Gastrocnemius medialis (tissue), 4 donors: ENCODE measurements around the gene ETF1. TPM values are rescaled to one million over a fixed set of nuclear protein-coding genes. Genes with fewer than 3 reads are reported as not detected.

ENCODE experiments used
- ATAC-seq, 2 donors: fragments of 150-250 bp; one replicate each; pipeline ENCODE4 v1.9.1; 2016
- DNase-seq, 2 donors: peaks; one replicate each; pipeline ENCODE4 v3.0.0-alpha.2; 2019
- H3K27ac ChIP-seq, 4 donors: fragments of 200-600 bp; sonication (generic); 1 replicate in 1 of 4; 2 replicates in 3 of 4; pipeline ENCODE4 v1.5.1; 2016 to 2018; ENCODE audit warnings: mild to moderate bottlenecking in 2 of 4, moderate library complexity in 1 of 4
- H3K27me3 ChIP-seq, 3 donors: fragments of 200-600 bp; sonication (generic) in 2 of 3; 1 replicate in 1 of 3; 2 replicates in 2 of 3; pipeline versions ENCODE4 v1.5.1 to v1.6.0; 2016 to 2019; ENCODE audit warnings: mild to moderate bottlenecking in 1 of 3, moderate library complexity in 1 of 3
- H3K36me3 ChIP-seq, 2 donors: fragments of 200-600 bp; sonication (generic) in 1 of 2; one replicate each; pipeline ENCODE4 v1.5.1; 2017 to 2018
- H3K4me1 ChIP-seq, 2 donors: fragments of 200-600 bp; sonication (generic) in 1 of 2; one replicate each; pipeline ENCODE4 v1.5.1; 2016 to 2017; ENCODE audit warnings: mild to moderate bottlenecking in 2 of 2
- H3K4me3 ChIP-seq, 4 donors: fragments of 200-600 bp; sonication (generic) in 3 of 4; 1 replicate in 1 of 4; 2 replicates in 3 of 4; pipeline ENCODE4 v1.5.1; 2016 to 2019; ENCODE audit warnings: mild to moderate bottlenecking in 2 of 4
- H3K9me3 ChIP-seq, 3 donors: fragments of 200-600 bp; sonication (generic) in 2 of 3; 1 replicate in 1 of 3; 2 replicates in 2 of 3; pipeline ENCODE4 v1.5.1; 2016 to 2019
- POLR2A ChIP-seq, 2 donors: fragments of 450-650 bp; IDR thresholded peaks; one replicate each; pipeline ENCODE4 v1.6.1; 2017; ENCODE audit warnings: antibody characterized with exemption in 2 of 2, mild to moderate bottlenecking in 2 of 2, moderate library complexity in 2 of 2
- in situ Hi-C, 4 donors: fragments of 200-750 bp; cut with MboI; loops; one replicate each; pipeline versions ENCODE4 v1.15.0 to v1.8.0; 2017; ENCODE audit warnings: low sequenced_read_pairs in 4 of 4
- intact Hi-C: fragments of 100-400 bp; cut with DNase I; formaldehyde crosslinking; loops from one replicate; pipeline ENCODE4 v1.15.1; 2023; ENCODE audit warnings: low total_unique reads
- total RNA-seq, 4 donors: library from RNA; depleted of rRNA; stranded (reverse); fragments of >200 nt; gene quantifications; one replicate each; pipeline versions ENCODE4 v1.1.0 to v1.2.3, GENCODE V29; 2016
- TF ChIP-seq, protein P1 (sequence below), 5 experiments: fragments of 450-650 bp in 3 of 5; fragments of 200-600 bp in 2 of 5; sonication (generic) in 2 of 5; IDR thresholded peaks in 4 of 5; conservative IDR thresholded peaks in 1 of 5; 1 replicate in 4 of 5; 2 replicates in 1 of 5; pipeline ENCODE4 v1.5.1; 2016 to 2019; ENCODE audit warnings: antibody characterized with exemption in 5 of 5, mild to moderate bottlenecking in 3 of 5, moderate library complexity in 3 of 5

Gene ETF1
- total RNA-seq, 4 donors from 2014 or later: 99.9 to 139 (median 117) TPM

GRCh38 chr5:138506370-138507306 lies 36.4 kb downstream of the ETF1 start:
- no peak overlapping the region for H3K4me3 ChIP-seq
- H3K9me3 ChIP-seq: no peaks in the 10 kb centered on the region
- no peaks in the 10 kb centered on the region for H3K27me3 ChIP-seq
- H3K36me3 ChIP-seq: peaks cover 0 to 53% of the 10 kb centered on the region in 2 donors
- in situ Hi-C loops (loop anchor here in 1 of 4 donors (10.0 kb wide), 1 partner anchor 62 kb away; no protein-coding TSS in a partner anchor), intact Hi-C loops (no loop called here)
- peaks cover 12 to 16% of the 10 kb centered on the region in 2 donors for H3K4me1 ChIP-seq
- DNase-seq (no peak), ATAC-seq (no peak)
- no peak overlapping the region for H3K27ac ChIP-seq
- TF ChIP-seq, protein P1, sequence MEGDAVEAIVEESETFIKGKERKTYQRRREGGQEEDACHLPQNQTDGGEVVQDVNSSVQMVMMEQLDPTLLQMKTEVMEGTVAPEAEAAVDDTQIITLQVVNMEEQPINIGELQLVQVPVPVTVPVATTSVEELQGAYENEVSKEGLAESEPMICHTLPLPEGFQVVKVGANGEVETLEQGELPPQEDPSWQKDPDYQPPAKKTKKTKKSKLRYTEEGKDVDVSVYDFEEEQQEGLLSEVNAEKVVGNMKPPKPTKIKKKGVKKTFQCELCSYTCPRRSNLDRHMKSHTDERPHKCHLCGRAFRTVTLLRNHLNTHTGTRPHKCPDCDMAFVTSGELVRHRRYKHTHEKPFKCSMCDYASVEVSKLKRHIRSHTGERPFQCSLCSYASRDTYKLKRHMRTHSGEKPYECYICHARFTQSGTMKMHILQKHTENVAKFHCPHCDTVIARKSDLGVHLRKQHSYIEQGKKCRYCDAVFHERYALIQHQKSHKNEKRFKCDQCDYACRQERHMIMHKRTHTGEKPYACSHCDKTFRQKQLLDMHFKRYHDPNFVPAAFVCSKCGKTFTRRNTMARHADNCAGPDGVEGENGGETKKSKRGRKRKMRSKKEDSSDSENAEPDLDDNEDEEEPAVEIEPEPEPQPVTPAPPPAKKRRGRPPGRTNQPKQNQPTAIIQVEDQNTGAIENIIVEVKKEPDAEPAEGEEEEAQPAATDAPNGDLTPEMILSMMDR (IDR thresholded peaks at IDR 0.05 in 4 of 5, conservative IDR thresholded peaks at IDR 0.05 in 1 of 5): no peak
- TF ChIP-seq POLR2A (IDR thresholded peaks at IDR 0.05): no peak

DNA sequence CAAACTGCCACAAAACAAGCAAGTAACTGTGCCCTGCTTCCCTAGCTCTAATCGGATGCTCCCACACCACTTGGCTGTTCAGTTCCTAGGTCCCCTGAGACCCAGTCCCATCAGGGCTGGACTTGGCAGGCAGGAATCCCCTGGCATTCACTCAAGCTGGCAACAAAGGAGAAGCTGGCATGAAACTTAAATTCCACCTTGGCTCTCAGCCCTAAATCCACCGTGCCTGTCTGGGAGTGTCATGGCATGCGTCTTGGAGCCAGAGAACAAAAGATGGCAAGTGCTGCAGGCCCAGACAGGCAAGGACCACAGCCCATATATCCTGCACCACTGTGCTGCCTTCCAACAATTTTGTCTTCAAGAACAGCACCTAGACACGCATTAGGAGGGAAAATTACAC lies 38.2 kb downstream of the ETF1 start:
- Histone ChIP-seq H3K36me3 (peaks cover 0 to 34% of the 10 kb centered on the region in 2 donors), H3K27ac (peak overlapping the region in 2 of 4 donors; percentile 26 to 60), H3K9me3 (no peaks in the 10 kb centered on the region), H3K4me3 (no peak overlapping the region), H3K27me3 (no peaks in the 10 kb centered on the region), H3K4me1 (peaks cover 12 to 16% of the 10 kb centered on the region in 2 donors)
- intact Hi-C loops: no loop called here
- TF ChIP-seq POLR2A (IDR thresholded peaks at IDR 0.05): no peak
- TF ChIP-seq, protein P1 (IDR thresholded peaks at IDR 0.05 in 4 of 5, conservative IDR thresholded peaks at IDR 0.05 in 1 of 5): no peak
- peak in 1 of 2 donors; percentile 12 for ATAC-seq
- in situ Hi-C loops: loop anchor here (5.0 to 10.0 kb wide), 5 partner anchors 37 to 60 kb away; partner anchors contain the start of gene EGR1 (in 1 of the 4)
- no peak for DNase-seq

GRCh38 chr5:138503487-138504270 lies 39.4 kb downstream of the ETF1 start:
- no peaks in the 10 kb centered on the region for H3K9me3 ChIP-seq
- H3K36me3 ChIP-seq: peaks cover 0 to 24% of the 10 kb centered on the region in 2 donors
- TF ChIP-seq, protein P1 (IDR thresholded peaks at IDR 0.05 in 4 of 5, conservative IDR thresholded peaks at IDR 0.05 in 1 of 5): peak; percentile 70 to 86 (median 80)
- TF ChIP-seq POLR2A (IDR thresholded peaks at IDR 0.05): no peak
- no peak for DNase-seq
- no peaks in the 10 kb centered on the region for H3K27me3 ChIP-seq
- peak; percentile 70 to 74 for ATAC-seq
- peaks cover 12 to 16% of the 10 kb centered on the region in 2 donors for H3K4me1 ChIP-seq
- in situ Hi-C loops (loop anchor here (5.0 to 10.0 kb wide), 5 partner anchors 36 to 59 kb away; partner anchors contain the start of gene EGR1 (in 1 of the 4)), intact Hi-C loops (loop anchor here (1.0 kb wide), 1 partner anchor 53 kb away; no protein-coding TSS in a partner anchor)
- no peak overlapping the region for H3K4me3 ChIP-seq
- H3K27ac ChIP-seq: peak overlapping the region in 2 of 4 donors; percentile 26 to 60

DNA sequence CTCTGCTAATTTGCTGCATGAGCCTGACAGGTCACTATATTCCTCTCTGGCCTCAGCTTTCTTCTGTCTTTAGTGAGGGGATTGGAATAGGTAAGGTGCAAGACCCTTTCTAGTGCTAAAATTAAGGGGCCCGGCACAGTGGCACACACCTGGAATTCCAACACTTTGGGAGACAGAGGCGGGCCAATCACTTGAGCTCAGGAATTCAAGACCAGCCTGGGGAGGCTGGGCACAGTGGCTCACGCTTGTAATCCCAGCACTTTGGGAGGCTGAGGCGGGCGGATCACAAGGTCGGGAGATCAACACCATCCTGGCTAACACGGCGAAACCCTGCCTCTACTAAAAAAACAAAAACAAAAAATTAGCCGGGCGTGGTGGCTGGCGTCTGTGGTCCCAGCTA lies 40.5 kb downstream of the ETF1 start:
- DNase-seq (no peak), ATAC-seq (no peak)
- Histone ChIP-seq H3K27me3 (no peaks in the 10 kb centered on the region), H3K4me3 (no peak overlapping the region), H3K9me3 (no peaks in the 10 kb centered on the region), H3K36me3 (peaks cover 0 to 12% of the 10 kb centered on the region in 2 donors), H3K27ac (peak overlapping the region in 1 of 4 donors; percentile 25), H3K4me1 (peaks cover 12 to 16% of the 10 kb centered on the region in 2 donors)
- in situ Hi-C loops (loop anchor here (5.0 to 10.0 kb wide), 5 partner anchors 35 to 58 kb away; partner anchors contain the start of gene EGR1 (in 1 of the 4)), intact Hi-C loops (loop anchor here (1.0 kb wide), 1 partner anchor 38 kb away; no protein-coding TSS in a partner anchor)
- TF ChIP-seq, protein P1 (IDR thresholded peaks at IDR 0.05 in 4 of 5, conservative IDR thresholded peaks at IDR 0.05 in 1 of 5): no peak
- TF ChIP-seq POLR2A (IDR thresholded peaks at IDR 0.05): no peak
